Measurements from ENCODE around the gene SLC6A17.

Gene SLC6A17

GRCh38 chr1:110150330-110151174 is at the start of gene SLC6A17:
Gene SLC6A17 (plus strand): TSS chr1:110150494. CDS start chr1:110166930, 16,436 bp downstream.
- DNase-seq: peak; percentile 78

GRCh38 chr1:110102081-110102480 is 48.2 kb upstream of the SLC6A17 start:
- no peak for DNase-seq

- peak; percentile 75 for DNase-seq
These were observed 44.0 kb upstream of the SLC6A17 start for GRCh38 chr1:110106013-110106941.

GRCh38 chr1:110107867-110108469 is 42.3 kb upstream of the SLC6A17 start:
- no peak for DNase-seq

- DNase-seq: no peak
These were observed 39.2 kb upstream of the SLC6A17 start for GRCh38 chr1:110111081-110111480.

GRCh38 chr1:110112143-110112542 is 38.2 kb upstream of the SLC6A17 start, which contains the start of gene UBL4B:
Gene UBL4B (plus strand): TSS chr1:110112443. CDS start chr1:110112535, 92 bp downstream.
- DNase-seq: no peak

GRCh38 chr1:110112656-110113055 is 37.6 kb upstream of the SLC6A17 start:
- no peak for DNase-seq

GRCh38 chr1:110113551-110113950 is 36.7 kb upstream of the SLC6A17 start:
- DNase-seq: no peak

GRCh38 chr1:110114173-110114572 is 36.1 kb upstream of the SLC6A17 start:
- DNase-seq: no peak

- no peak for DNase-seq
These were observed 35.5 kb upstream of the SLC6A17 start for GRCh38 chr1:110114784-110115183.

- DNase-seq: peak; percentile 65
These were observed 31.5 kb upstream of the SLC6A17 start for GRCh38 chr1:110118636-110119396.

- DNase-seq: no peak
These were observed 30.5 kb upstream of the SLC6A17 start for GRCh38 chr1:110119843-110120242.

- DNase-seq: no peak
These were observed 29.2 kb upstream of the SLC6A17 start for GRCh38 chr1:110120960-110121561.

- no peak for DNase-seq
These were observed 27.1 kb upstream of the SLC6A17 start for GRCh38 chr1:110123224-110123623.

GRCh38 chr1:110125810-110126209 is 24.5 kb upstream of the SLC6A17 start:
- no peak for DNase-seq

- peak; percentile 16 for DNase-seq
These were observed 20.1 kb upstream of the SLC6A17 start for GRCh38 chr1:110130113-110130591.

GRCh38 chr1:110130989-110131388 is 19.3 kb upstream of the SLC6A17 start:
- DNase-seq: no peak

GRCh38 chr1:110132682-110133081 is 17.6 kb upstream of the SLC6A17 start:
- DNase-seq: no peak

GRCh38 chr1:110133436-110133835 is 16.9 kb upstream of the SLC6A17 start:
- DNase-seq: no peak

- DNase-seq: no peak
These were observed 16.2 kb upstream of the SLC6A17 start for GRCh38 chr1:110134050-110134595.

GRCh38 chr1:110135246-110135645 is 15.0 kb upstream of the SLC6A17 start:
- no peak for DNase-seq

All from activated CD4-positive, alpha-beta T cell treated with anti-CD3 and anti-CD28 coated beads for 48 hours (primary cell).